ENCODE data around the gene EHHADH. TPM values are rescaled to one million over a fixed set of nuclear protein-coding genes. Genes with fewer than 3 reads are reported as not detected.

EHHADH gene
- total and polyA plus RNA-seq, 2 donors (not counting 3 experiments of a cell fraction or from before 2014, with no cell fraction given) = 1.3 to 5.8 TPM

DNA sequence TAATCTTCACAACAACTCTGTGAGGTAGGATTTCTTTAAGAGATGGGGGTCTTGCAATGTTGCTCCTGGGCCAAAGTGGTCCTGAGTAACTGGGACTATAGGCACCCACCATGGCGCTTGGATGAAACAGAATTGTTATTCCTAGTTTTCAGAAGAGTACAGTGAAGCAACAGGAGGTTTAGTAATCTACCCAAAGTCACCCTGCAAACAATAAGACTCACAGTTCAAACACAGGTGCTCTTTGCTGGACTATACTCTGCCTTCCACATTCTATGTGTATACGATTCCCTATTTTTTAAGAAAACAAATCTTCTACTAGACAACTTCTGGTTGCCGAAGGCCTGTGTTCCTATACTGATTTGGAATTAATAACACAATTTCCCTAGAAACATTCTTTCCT, 109.1 kb downstream of the EHHADH start:
- Histone ChIP-seq H3K27me3 (ENCODE audit: control insufficient read depth in 2 of 2, insufficient read depth in 2 of 2, low read length in 2 of 2) (peaks cover 10 to 25% of the 10 kb centered on the region in 2 experiments), H4K20me1 (replicated peaks; ENCODE audit: control insufficient read depth, extremely low read depth, insufficient read depth, low read length) (no peaks in the 10 kb centered on the region), H3K9me3 (replicated peaks; ENCODE audit: control insufficient read depth, insufficient read depth, low read length) (no peaks in the 10 kb centered on the region), H3K4me2 (ENCODE audit: insufficient read depth, low read length) (no peak overlapping the region), H3K27ac (ENCODE audit: insufficient read depth, low read depth, low read length) (no peak overlapping the region), H3K79me2 (ENCODE audit: control insufficient read depth, insufficient read depth, low read length) (no peaks in the 10 kb centered on the region), H3K9ac (replicated peaks; ENCODE audit: extremely low read depth, insufficient read depth, low read length) (no peak overlapping the region), H3K4me1 (ENCODE audit: control insufficient read depth, extremely low read depth, insufficient read depth, low read length) (no peaks in the 10 kb centered on the region), H3K9me1 (replicated peaks; ENCODE audit: control insufficient read depth, extremely low read depth, insufficient read depth, low read length) (no peaks in the 10 kb centered on the region), H2AFZ (ENCODE audit: low read depth, low read length) (no peak overlapping the region), H3K36me3 (ENCODE audit: control insufficient read depth in 2 of 2, extremely low read depth in 1 of 2, insufficient read depth in 2 of 2, low read length in 2 of 2) (no peaks in the 10 kb centered on the region), H3K4me3 (replicated peaks in 1 of 3; ENCODE audit: insufficient read depth in 1 of 3, low read depth in 1 of 3, low read length in 3 of 3) (no peak overlapping the region)
- BruUV-seq (replicated peaks) = no TSS peak
- CTCF ChIA-PET = no interaction called here
- TF ChIP-seq JUN (IDR thresholded peaks at IDR 0.05; ENCODE audit: borderline replicate concordance, insufficient read depth, insufficient read length, low read depth) (no peak), FOS (IDR thresholded peaks at IDR 0.05; ENCODE audit: borderline replicate concordance, insufficient read depth, low read length) (no peak), POLR2A (IDR thresholded peaks at IDR 0.05; ENCODE audit: low read depth, low read length) (no peak), GATA2 (IDR thresholded peaks at IDR 0.05; ENCODE audit: insufficient read depth, insufficient read length, low read depth, low read length) (no peak)
- intact Hi-C loops (cut with micrococcal nuclease) (no loop called here), dilution Hi-C loops (cut with MboI; ENCODE audit: extremely low pct_ligation_motif_present, low sequenced_read_pairs) (no loop called here)
- FAIRE-seq = no peak
- DNase-seq (ENCODE audit: low read depth, low spot score) = no peak
- POLR2A ChIA-PET = no interaction called here

Small RNAs within 50 kb of the gene (microRNA-seq; reads per million reads assigned to microRNA genes)
- not detected for gene MIR5588 (ENCODE audit: borderline number of aligned reads, borderline replicate concordance)

Small RNAs within 50 kb of the gene (small RNA-seq; reads per million reads assigned to genes)
- gene MIR5588 (ENCODE audit: insufficient read depth, insufficient read length, low read depth, low replicate concordance) = not detected

Other genes with a start within 250 kb of the EHHADH start
- 0.18 and 0.20 TPM in 2 replicates for gene C3orf70, start 101.0 kb downstream of the EHHADH start, total RNA-seq
- gene C3orf70, start 101.0 kb downstream of the EHHADH start, polyA plus RNA-seq = 0.06 and 0.08 TPM in 2 replicates
- 15.4 and 20.2 TPM in 2 replicates for gene MAP3K13, start 109.1 kb upstream of the EHHADH start, total RNA-seq
- gene MAP3K13, start 109.1 kb upstream of the EHHADH start, polyA plus RNA-seq = 4.4 and 6.2 TPM in 2 replicates
- gene TMEM41A, start 245.0 kb upstream of the EHHADH start, total RNA-seq = 16.0 and 16.8 TPM in 2 replicates
- 15.9 and 18.5 TPM in 2 replicates for gene TMEM41A, start 245.0 kb upstream of the EHHADH start, polyA plus RNA-seq

Data from endothelial cell of umbilical vein (primary cell).